HG03175 (cell line): Measurements from ENCODE around the gene LIN9.

Experiments
- ATAC-seq: cut with Tn5 transposase; IDR thresholded peaks from one replicate; pipeline ENCODE4 v1.9.1; 2021; ENCODE audit warnings: mild to moderate bottlenecking, moderate library complexity; ENCODE audit not compliant: unreplicated experiment

Gene LIN9

GRCh38 chr1:226181996-226182714 lies 126.8 kb downstream of the LIN9 start:
- no peak for ATAC-seq
